ENCODE results near the gene KCNIP4.

DNA sequence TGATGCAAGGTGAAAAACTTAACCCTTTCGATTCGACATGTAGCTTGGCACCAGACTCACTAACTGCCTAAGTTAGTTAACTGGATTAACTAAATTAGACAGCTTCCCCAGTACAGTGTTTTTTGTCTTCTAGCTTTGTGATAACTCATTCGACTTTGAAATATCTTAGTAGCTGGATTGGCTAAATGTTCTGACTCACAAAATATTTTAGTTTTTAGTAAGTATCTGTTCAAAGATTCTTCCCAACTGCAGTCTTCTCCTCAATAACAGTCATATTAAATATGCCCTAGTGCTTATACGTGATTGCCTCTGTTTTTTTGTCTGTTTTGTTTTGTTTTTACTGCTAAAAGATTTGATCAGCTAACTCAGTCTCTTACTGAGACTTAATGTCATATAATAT lies 102.9 kb downstream of the KCNIP4 start:
- TF ChIP-seq, protein P1, sequence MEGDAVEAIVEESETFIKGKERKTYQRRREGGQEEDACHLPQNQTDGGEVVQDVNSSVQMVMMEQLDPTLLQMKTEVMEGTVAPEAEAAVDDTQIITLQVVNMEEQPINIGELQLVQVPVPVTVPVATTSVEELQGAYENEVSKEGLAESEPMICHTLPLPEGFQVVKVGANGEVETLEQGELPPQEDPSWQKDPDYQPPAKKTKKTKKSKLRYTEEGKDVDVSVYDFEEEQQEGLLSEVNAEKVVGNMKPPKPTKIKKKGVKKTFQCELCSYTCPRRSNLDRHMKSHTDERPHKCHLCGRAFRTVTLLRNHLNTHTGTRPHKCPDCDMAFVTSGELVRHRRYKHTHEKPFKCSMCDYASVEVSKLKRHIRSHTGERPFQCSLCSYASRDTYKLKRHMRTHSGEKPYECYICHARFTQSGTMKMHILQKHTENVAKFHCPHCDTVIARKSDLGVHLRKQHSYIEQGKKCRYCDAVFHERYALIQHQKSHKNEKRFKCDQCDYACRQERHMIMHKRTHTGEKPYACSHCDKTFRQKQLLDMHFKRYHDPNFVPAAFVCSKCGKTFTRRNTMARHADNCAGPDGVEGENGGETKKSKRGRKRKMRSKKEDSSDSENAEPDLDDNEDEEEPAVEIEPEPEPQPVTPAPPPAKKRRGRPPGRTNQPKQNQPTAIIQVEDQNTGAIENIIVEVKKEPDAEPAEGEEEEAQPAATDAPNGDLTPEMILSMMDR (IDR thresholded peaks at IDR 0.05), result no peak
- no peak for TF ChIP-seq POLR2A (IDR thresholded peaks at IDR 0.05)
